NCI-H69 (cell line): ENCODE results near the gene P4HA2.

Experiments
- DNase-seq: peaks from one replicate; lab custom pipeline; 2025; lab: John Stamatoyannopoulos, UW

P4HA2 gene

GRCh38 chr5:132264546-132265335, 37.1 kb upstream of the P4HA2 start:
- no peak for DNase-seq

- DNase-seq: no peak
Observed at GRCh38 chr5:132263548-132264261, 36.1 kb upstream of the P4HA2 start.

- DNase-seq: no peak
Observed at GRCh38 chr5:132262882-132263547, 35.4 kb upstream of the P4HA2 start.

- DNase-seq: no peak
Observed at GRCh38 chr5:132261881-132262845, 34.5 kb upstream of the P4HA2 start.

- DNase-seq: peak; percentile 51
Observed at GRCh38 chr5:132260714-132261551, 33.3 kb upstream of the P4HA2 start.

- DNase-seq: no peak
Observed at GRCh38 chr5:132260051-132260450, 32.4 kb upstream of the P4HA2 start.

GRCh38 chr5:132259069-132259851, 31.6 kb upstream of the P4HA2 start:
- peak; percentile 53 for DNase-seq

GRCh38 chr5:132258102-132259068, 30.7 kb upstream of the P4HA2 start:
- DNase-seq: no peak

- no peak for DNase-seq
Observed at GRCh38 chr5:132257131-132258101, 29.8 kb upstream of the P4HA2 start, which contains the start of gene PDLIM4. Gene PDLIM4 (plus strand): TSS chr5:132257696. CDS start chr5:132257735, 39 bp downstream.

GRCh38 chr5:132256783-132257130, 29.1 kb upstream of the P4HA2 start:
- DNase-seq: no peak

GRCh38 chr5:132256086-132256782, 28.6 kb upstream of the P4HA2 start:
- no peak for DNase-seq

- DNase-seq: peak; percentile 27
Observed at GRCh38 chr5:132254321-132254977, 26.8 kb upstream of the P4HA2 start.

GRCh38 chr5:132253452-132254320, 26.0 kb upstream of the P4HA2 start:
- peak; percentile 71 for DNase-seq

- peak; percentile 85 for DNase-seq
Observed at GRCh38 chr5:132253008-132253441, 25.4 kb upstream of the P4HA2 start.

GRCh38 chr5:132251220-132251725, 23.6 kb upstream of the P4HA2 start:
- DNase-seq: no peak
